Loucy (cell line): Measurements from ENCODE around the gene TAS2R30.

Experiments used
- H2AFZ ChIP-seq: fragments of 200-600 bp; sonication (generic); 2 replicates; pipeline ENCODE4 v1.6.0; 2016; ENCODE audit warnings: antibody characterized with exemption, mild to moderate bottlenecking, low read length, moderate library complexity
- H3F3A ChIP-seq: fragments of 200-600 bp; 2 replicates; pipeline ENCODE4 v1.6.0; 2016; ENCODE audit warnings: antibody characterized with exemption, low read depth, mild to moderate bottlenecking
- H3K27me3 ChIP-seq: fragments of 200-600 bp; sonication (generic); 2 replicates; pipeline ENCODE4 v1.6.1; 2014; ENCODE audit warnings: low read length, mild to moderate bottlenecking; ENCODE audit not compliant: insufficient read depth, poor library complexity, severe bottlenecking
- H3K36me3 ChIP-seq: fragments of 200-600 bp; sonication (generic); 2 replicates; pipeline ENCODE4 v1.6.1; 2016; ENCODE audit warnings: low read length; ENCODE audit not compliant: insufficient read depth
- H3K4me1 ChIP-seq: fragments of 200-600 bp; sonication (generic); 2 replicates; pipeline ENCODE4 v1.5.1; 2014; ENCODE audit warnings: low read length, mild to moderate bottlenecking; ENCODE audit not compliant: insufficient read depth, poor library complexity, severe bottlenecking
- H3K4me2 ChIP-seq: fragments of 200-600 bp; sonication (generic); 2 replicates; pipeline ENCODE4 v1.6.0; 2014; ENCODE audit warnings: antibody characterized with exemption, low read length, low read depth, mild to moderate bottlenecking; ENCODE audit not compliant: poor library complexity, severe bottlenecking
- H3K4me3 ChIP-seq: fragments of 200-600 bp; sonication (generic); 2 replicates; pipeline ENCODE4 v1.5.1; 2014; ENCODE audit warnings: low read length, mild to moderate bottlenecking, mixed read lengths; ENCODE audit not compliant: poor library complexity, severe bottlenecking
- H3K79me2 ChIP-seq: fragments of 200-600 bp; sonication (generic); 2 replicates; pipeline ENCODE4 v1.6.1; 2014; ENCODE audit warnings: low read length; ENCODE audit not compliant: insufficient read depth
- H3K9ac ChIP-seq: fragments of 200-600 bp; sonication (generic); 2 replicates; pipeline ENCODE4 v1.6.0; 2014; ENCODE audit warnings: mild to moderate bottlenecking, low read depth, low read length, moderate library complexity; ENCODE audit not compliant: poor library complexity, severe bottlenecking
- H3K9me2 ChIP-seq: fragments of 200-600 bp; sonication (generic); replicated peaks from 2 replicates; pipeline ENCODE4 v1.6.1; 2016; ENCODE audit warnings: low read depth, low read length, mixed read lengths
- H3K9me3 ChIP-seq: fragments of 200-600 bp; sonication (generic); 2 replicates; pipeline ENCODE4 v1.6.1; 2014; ENCODE audit warnings: mild to moderate bottlenecking, antibody characterized with exemption, low read length, low read depth; ENCODE audit not compliant: insufficient read depth
- H4K20me1 ChIP-seq: fragments of 200-600 bp; sonication (generic); 2 replicates; pipeline ENCODE4 v1.6.0; 2014; ENCODE audit warnings: antibody characterized with exemption, low read length, mild to moderate bottlenecking; ENCODE audit not compliant: insufficient read depth, poor library complexity, severe bottlenecking
- CTCF ChIP-seq: fragments of 200-600 bp; sonication (generic); conservative IDR thresholded peaks from 2 replicates; pipeline ENCODE4 v1.5.1; 2014; ENCODE audit warnings: mild to moderate bottlenecking, antibody characterized with exemption, low read length
- EZH2phosphoT487 ChIP-seq: fragments of 200-600 bp; IDR thresholded peaks from 2 replicates; pipeline ENCODE4 v1.6.1; 2018; ENCODE audit warnings: antibody characterized with exemption, mild to moderate bottlenecking, moderate library complexity, borderline replicate concordance

Gene TAS2R30

GRCh38 chr12:11171145-11171968 is 36.9 kb upstream of the TAS2R30 start, which contains the start of gene SMIM10L1:
SMIM10L1 (plus strand) TSS chr12:11171194; CDS start chr12:11171357, 163 bp downstream.
- H3F3A ChIP-seq = no peaks in the 10 kb centered on the region
- peaks cover 42% of the 10 kb centered on the region for H4K20me1 ChIP-seq
- H3K4me2 ChIP-seq = peak within 1 kb of the TSS; percentile 93
- peak within 1 kb of the TSS; percentile 74 for H3K9ac ChIP-seq
- TF ChIP-seq EZH2phosphoT487 (no peak), CTCF (no peak)
- no peaks in the 10 kb centered on the region for H3K9me3 ChIP-seq
- H3K9me2 ChIP-seq = no peaks in the 10 kb centered on the region
- H3K36me3 ChIP-seq = no peaks in the 10 kb centered on the region
- peaks cover 61% of the 10 kb centered on the region for H3K79me2 ChIP-seq
- peaks cover 35% of the 10 kb centered on the region for H3K4me1 ChIP-seq
- H3K4me3 ChIP-seq = peak within 1 kb of the TSS; percentile 80
- H2AFZ ChIP-seq = peak within 1 kb of the TSS; percentile 47; the same call in 1 of the 2 replicates
- H3K27me3 ChIP-seq = no peaks in the 10 kb centered on the region

- TF ChIP-seq EZH2phosphoT487 (no peak), CTCF (no peak)
- H4K20me1 ChIP-seq = peaks cover 42% of the 10 kb centered on the region
- H3K36me3 ChIP-seq = no peaks in the 10 kb centered on the region
- H2AFZ ChIP-seq = no peak overlapping the region
- H3K4me3 ChIP-seq = peak overlapping the region; percentile 80
- H3K9me3 ChIP-seq = no peaks in the 10 kb centered on the region
- no peaks in the 10 kb centered on the region for H3K9me2 ChIP-seq
- peak overlapping the region; percentile 74 for H3K9ac ChIP-seq
- no peaks in the 10 kb centered on the region for H3F3A ChIP-seq
- H3K79me2 ChIP-seq = peaks cover 67% of the 10 kb centered on the region
- H3K27me3 ChIP-seq = no peaks in the 10 kb centered on the region
- H3K4me1 ChIP-seq = peaks cover 38% of the 10 kb centered on the region
- H3K4me2 ChIP-seq = peak overlapping the region; percentile 72
These were observed 36.3 kb upstream of the TAS2R30 start for GRCh38 chr12:11170810-11171144.

- no peak overlapping the region for H2AFZ ChIP-seq
- H3K4me2 ChIP-seq = peak overlapping the region; percentile 60
- H3K9ac ChIP-seq = no peak overlapping the region
- peaks cover 86% of the 10 kb centered on the region for H3K79me2 ChIP-seq
- H3K27me3 ChIP-seq = no peaks in the 10 kb centered on the region
- TF ChIP-seq EZH2phosphoT487 (no peak), CTCF (no peak)
- no peaks in the 10 kb centered on the region for H3K9me3 ChIP-seq
- H3K4me1 ChIP-seq = peaks cover 27% of the 10 kb centered on the region
- H3K4me3 ChIP-seq = peak overlapping the region; percentile 38
- H3F3A ChIP-seq = no peaks in the 10 kb centered on the region
- H3K36me3 ChIP-seq = no peaks in the 10 kb centered on the region
- H4K20me1 ChIP-seq = peaks cover 39% of the 10 kb centered on the region
- no peaks in the 10 kb centered on the region for H3K9me2 ChIP-seq
These were observed 31.9 kb upstream of the TAS2R30 start for GRCh38 chr12:11166300-11166699.
